HG03108 (cell line): Measurements from ENCODE around the gene RUFY3.

Experiments used
- ATAC-seq: cut with Tn5 transposase; IDR thresholded peaks from one replicate; pipeline ENCODE4 v1.9.1; 2021; ENCODE audit warnings: moderate library complexity; ENCODE audit not compliant: unreplicated experiment

The RUFY3 gene

GRCh38 chr4:70734971-70735370 lies 13.2 kb downstream of the RUFY3 start:
- no peak for ATAC-seq

GRCh38 chr4:70735915-70736314 lies 14.2 kb downstream of the RUFY3 start:
- peak; percentile 28 for ATAC-seq

- ATAC-seq, result no peak
Observed at GRCh38 chr4:70737006-70737405, 15.2 kb downstream of the RUFY3 start.

- no peak for ATAC-seq
Observed at GRCh38 chr4:70737409-70737808, 15.6 kb downstream of the RUFY3 start.

GRCh38 chr4:70739496-70740337 lies 18.0 kb downstream of the RUFY3 start:
- ATAC-seq, result no peak

GRCh38 chr4:70741867-70742658 lies 20.3 kb downstream of the RUFY3 start:
- ATAC-seq, result no peak

- no peak for ATAC-seq
Observed at GRCh38 chr4:70743731-70744130, 22.0 kb downstream of the RUFY3 start.

- no peak for ATAC-seq
Observed at GRCh38 chr4:70746179-70746839, 24.5 kb downstream of the RUFY3 start.

- ATAC-seq, result no peak
Observed at GRCh38 chr4:70747874-70748273, 26.1 kb downstream of the RUFY3 start.

GRCh38 chr4:70749313-70749712 lies 27.5 kb downstream of the RUFY3 start:
- peak; percentile 82 for ATAC-seq

GRCh38 chr4:70752236-70752635 lies 30.5 kb downstream of the RUFY3 start:
- no peak for ATAC-seq

- ATAC-seq, result no peak
Observed at GRCh38 chr4:70753630-70754029, 31.9 kb downstream of the RUFY3 start.

- peak; percentile 67 for ATAC-seq
Observed at GRCh38 chr4:70754470-70754869, 32.7 kb downstream of the RUFY3 start.

- ATAC-seq, result no peak
Observed at GRCh38 chr4:70754990-70755688, 33.4 kb downstream of the RUFY3 start.

- no peak for ATAC-seq
Observed at GRCh38 chr4:70759126-70759525, 37.4 kb downstream of the RUFY3 start.

GRCh38 chr4:70759627-70760026 lies 37.9 kb downstream of the RUFY3 start:
- no peak for ATAC-seq

GRCh38 chr4:70760662-70761061 lies 38.9 kb downstream of the RUFY3 start:
- no peak for ATAC-seq

GRCh38 chr4:70761276-70761816 lies 39.6 kb downstream of the RUFY3 start:
- ATAC-seq, result no peak

GRCh38 chr4:70765368-70765767 lies 43.6 kb downstream of the RUFY3 start:
- ATAC-seq, result no peak

GRCh38 chr4:70768301-70768948 lies 46.7 kb downstream of the RUFY3 start:
- no peak for ATAC-seq
